Measurements from ENCODE around the gene TOP2B.

TOP2B gene

DNA sequence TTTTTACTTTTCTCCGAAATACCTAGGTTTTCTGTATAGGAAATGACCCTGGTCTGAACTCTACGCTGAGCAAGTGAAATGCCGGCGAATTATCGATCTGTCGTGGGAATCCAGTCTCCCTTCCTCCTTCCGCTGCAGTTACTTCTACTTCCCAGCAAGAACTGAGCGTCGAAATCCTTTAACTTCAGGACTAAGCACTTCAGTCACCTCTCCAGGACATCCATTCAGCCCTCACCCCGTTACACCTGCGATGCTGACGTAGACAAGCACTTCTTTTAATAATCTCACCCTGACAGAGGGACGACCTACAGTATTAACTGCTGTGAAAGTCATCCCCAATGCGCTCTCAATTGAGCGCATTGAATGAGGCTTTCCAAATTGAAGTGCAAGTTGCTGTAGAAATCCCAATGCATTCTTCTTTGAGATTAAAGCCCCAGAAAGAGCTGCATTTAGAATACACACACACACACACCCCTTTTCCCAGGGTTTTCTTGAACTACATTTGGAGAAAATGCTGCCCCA lies 1.3 kb downstream of the TOP2B start:
- H3K4me3 ChIP-seq (ENCODE audit: control insufficient read depth, low read depth, low read length): peak overlapping the region; percentile 75
- no peak for DNase-seq (ENCODE audit: low read depth)
- TF ChIP-seq CTCF (IDR thresholded peaks at IDR 0.05; ENCODE audit: control insufficient read depth, insufficient read depth, low read depth, low read length, missing control alignments): no peak

GRCh38 chr3:25662736-25663320 lies 1.9 kb downstream of the TOP2B start:
- DNase-seq (ENCODE audit: low read depth): no peak
- no peak for TF ChIP-seq CTCF (IDR thresholded peaks at IDR 0.05; ENCODE audit: control insufficient read depth, insufficient read depth, low read depth, low read length, missing control alignments)
- peak overlapping the region; percentile 75 for H3K4me3 ChIP-seq (ENCODE audit: control insufficient read depth, low read depth, low read length)

DNA sequence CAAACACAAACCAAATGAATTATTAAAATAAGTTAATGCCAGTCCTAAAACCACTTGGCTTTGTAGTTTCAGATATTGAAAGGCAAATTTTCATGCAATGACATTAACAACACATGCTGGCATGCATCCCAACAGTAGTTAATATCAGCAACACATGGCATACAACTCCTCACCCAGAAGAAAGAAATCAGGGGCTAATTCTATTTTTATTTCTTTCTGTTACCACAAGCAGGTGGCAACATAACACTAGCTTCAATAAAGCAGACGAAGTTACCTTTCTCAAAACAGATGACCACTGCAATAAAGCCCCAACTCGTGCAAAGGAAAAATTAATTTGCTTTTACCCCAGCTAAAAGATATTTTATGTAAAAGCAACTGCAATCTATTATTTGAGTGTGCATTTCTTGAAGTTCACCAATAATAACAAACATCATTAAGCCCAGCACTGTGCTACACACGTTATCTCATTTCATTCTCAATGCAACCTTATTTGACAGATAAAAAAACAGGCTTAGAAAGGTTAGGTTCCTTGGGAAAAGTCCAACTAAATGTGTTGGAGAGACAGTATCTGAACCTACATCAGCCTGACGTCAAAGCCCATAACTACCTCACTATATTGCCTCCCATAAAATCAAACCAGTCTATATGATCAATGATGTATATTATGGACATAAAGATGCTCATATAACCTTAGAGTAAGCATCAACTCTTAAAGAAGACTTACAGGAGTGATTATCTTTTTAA lies 2.8 kb downstream of the TOP2B start:
- no peak for DNase-seq (ENCODE audit: low read depth)
- no peak for TF ChIP-seq CTCF (IDR thresholded peaks at IDR 0.05; ENCODE audit: control insufficient read depth, insufficient read depth, low read depth, low read length, missing control alignments)
- no peak overlapping the region for H3K4me3 ChIP-seq (ENCODE audit: control insufficient read depth, low read depth, low read length)

- TF ChIP-seq CTCF (IDR thresholded peaks at IDR 0.05; ENCODE audit: control insufficient read depth, insufficient read depth, low read depth, low read length, missing control alignments): no peak
- DNase-seq (ENCODE audit: low read depth): no peak
- H3K4me3 ChIP-seq (ENCODE audit: control insufficient read depth, low read depth, low read length): no peak overlapping the region
Measured at GRCh38 chr3:25658836-25659235, 5.9 kb downstream of the TOP2B start.

DNA sequence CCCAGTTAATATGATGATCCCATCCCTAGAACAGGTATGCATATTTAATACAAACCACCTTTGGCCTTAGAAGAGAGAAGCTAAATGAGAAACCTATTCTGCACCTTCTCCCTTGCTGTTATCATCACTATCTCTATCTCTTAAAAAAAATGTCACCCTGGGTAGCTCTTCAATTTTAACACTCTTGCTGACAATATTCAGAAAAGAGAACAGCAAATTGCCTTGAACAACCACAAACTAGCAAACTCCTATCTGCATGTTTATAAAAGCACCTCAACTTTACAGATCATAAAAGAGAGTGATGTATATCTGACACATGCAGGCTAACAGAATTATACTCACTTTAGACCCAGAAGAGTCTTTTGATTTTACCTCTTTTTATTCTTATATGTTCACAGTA lies 7.4 kb downstream of the TOP2B start:
- H3K4me3 ChIP-seq (ENCODE audit: control insufficient read depth, low read depth, low read length): no peak overlapping the region
- no peak for TF ChIP-seq CTCF (IDR thresholded peaks at IDR 0.05; ENCODE audit: control insufficient read depth, insufficient read depth, low read depth, low read length, missing control alignments)
- DNase-seq (ENCODE audit: low read depth): no peak

DNA sequence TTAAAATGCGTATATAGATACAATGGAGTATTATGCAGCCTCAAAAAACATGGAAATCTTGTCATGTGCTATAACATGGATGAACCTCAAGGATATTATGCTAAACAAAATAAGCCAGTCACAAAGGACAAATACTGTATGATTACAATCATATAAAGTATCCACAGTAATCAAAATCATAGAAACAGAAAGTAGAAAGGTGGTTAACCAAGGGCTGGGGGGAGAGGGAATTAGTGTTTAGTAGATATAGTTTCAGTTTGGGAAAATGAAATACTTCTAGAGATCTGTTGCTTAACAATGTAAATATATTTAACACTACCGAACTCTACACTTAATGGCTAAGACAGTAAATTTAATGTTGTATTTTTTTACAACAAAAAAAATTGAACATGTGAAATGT lies 9.0 kb downstream of the TOP2B start:
- H3K4me3 ChIP-seq (ENCODE audit: control insufficient read depth, low read depth, low read length): no peak overlapping the region
- TF ChIP-seq CTCF (IDR thresholded peaks at IDR 0.05; ENCODE audit: control insufficient read depth, insufficient read depth, low read depth, low read length, missing control alignments): no peak

More for the DNA sequence above, 9.0 kb downstream of the TOP2B start:
- no peak for DNase-seq (ENCODE audit: low read depth)
